Neural progenitor cell (in vitro differentiated cells): ENCODE measurements around the gene ROBO4. TPM values are rescaled to one million over a fixed set of nuclear protein-coding genes. Genes with fewer than 3 reads are reported as not detected.
A peak's percentile ranks its signal among the peaks of the same experiment; 100 is the strongest.

Source experiments
- DNase-seq: peaks from one replicate; pipeline ENCODE4 v3.0.0-alpha.2; 2016; ENCODE audit warnings: low spot score
- H2AFZ ChIP-seq: fragments of 200-600 bp; sonication (generic); replicated peaks from 2 replicates; pipeline ENCODE4 v1.6.1; 2016; ENCODE audit warnings: antibody characterized with exemption
- H3F3A ChIP-seq: fragments of 200-600 bp; sonication (generic); 2 replicates; pipeline ENCODE4 v1.6.1; 2016; ENCODE audit warnings: antibody characterized with exemption, low read depth
- H3K27ac ChIP-seq: fragments of 200-600 bp; sonication (generic); 2 replicates; pipeline ENCODE4 v1.5.1; 2016; ENCODE audit warnings: mild to moderate bottlenecking
- H3K27me3 ChIP-seq: fragments of 200-600 bp; sonication (generic); 2 replicates; pipeline ENCODE4 v1.6.1; 2016; ENCODE audit warnings: mild to moderate bottlenecking, moderate library complexity
- H3K36me3 ChIP-seq: fragments of 200-600 bp; sonication (generic); 2 replicates; pipeline ENCODE4 v1.5.1; 2016
- H3K4me1 ChIP-seq: fragments of 200-600 bp; sonication (generic); 2 replicates; pipeline ENCODE4 v1.6.1; 2016; ENCODE audit warnings: mixed run types
- H3K4me2 ChIP-seq: fragments of 200-600 bp; sonication (generic); 2 replicates; pipeline ENCODE4 v1.6.1; 2016
- H3K4me3 ChIP-seq: fragments of 200-600 bp; sonication (generic); 2 replicates; pipeline ENCODE4 v1.5.1; 2016
- H3K79me2 ChIP-seq: fragments of 200-600 bp; sonication (generic); 2 replicates; pipeline ENCODE4 v1.6.1; 2016; ENCODE audit warnings: low read depth
- H3K9ac ChIP-seq: fragments of 200-600 bp; sonication (generic); 2 replicates; pipeline ENCODE4 v1.6.1; 2016
- H3K9me3 ChIP-seq: fragments of 200-600 bp; sonication (generic); 2 replicates; pipeline ENCODE4 v1.5.1; 2016; ENCODE audit warnings: low read depth
- H4K20me1 ChIP-seq: fragments of 200-600 bp; sonication (generic); 2 replicates; pipeline ENCODE4 v1.6.1; 2016; ENCODE audit warnings: low read depth
- H3K27ac Mint-ChIP-seq: 3 replicates; pipeline ENCODE4 v1.8.0; 2021; ENCODE audit warnings: mixed read lengths
- H3K27me3 Mint-ChIP-seq: 2 replicates; pipeline ENCODE4 v1.8.0; 2022; ENCODE audit warnings: low read depth, mild to moderate bottlenecking, inconsistent platforms, moderate library complexity, mixed read lengths; ENCODE audit not compliant: insufficient read depth
- H3K36me3 Mint-ChIP-seq: 3 replicates; pipeline ENCODE4 v1.8.0; 2021; ENCODE audit warnings: mixed read lengths
- H3K4me1 Mint-ChIP-seq: 3 replicates; pipeline ENCODE4 v1.8.0; 2021; ENCODE audit warnings: mixed read lengths
- H3K4me3 Mint-ChIP-seq: 3 replicates; pipeline ENCODE4 v1.8.0; 2021; ENCODE audit warnings: mild to moderate bottlenecking, moderate library complexity, mixed read lengths
- H3K9me3 Mint-ChIP-seq: 3 replicates; pipeline ENCODE4 v1.8.0; 2020; ENCODE audit warnings: mixed read lengths
- CTCF ChIP-seq: fragments of 200-600 bp; sonication (generic); IDR thresholded peaks from 2 replicates; pipeline ENCODE4 v1.5.1; 2017; ENCODE audit warnings: antibody characterized with exemption, mild to moderate bottlenecking
- EZH2 ChIP-seq: fragments of 200-600 bp; sonication (generic); IDR thresholded peaks from 2 replicates; pipeline ENCODE4 v1.6.1; 2017; ENCODE audit warnings: antibody characterized with exemption, mild to moderate bottlenecking, moderate library complexity
- EZH2phosphoT487 ChIP-seq: fragments of 200-600 bp; sonication (generic); IDR thresholded peaks from 2 replicates; pipeline ENCODE4 v1.6.1; 2017; ENCODE audit warnings: antibody characterized with exemption
- total RNA-seq: library from RNA; depleted of rRNA; stranded (reverse); fragments of >200 nt; gene quantifications from 2 replicates; pipeline ENCODE4 v1.2.3, GENCODE V29; 2015; ENCODE audit warnings: low replicate concordance

The ROBO4 gene
- total RNA-seq, 1 donor from 2014 or later, result not detected

DNA sequence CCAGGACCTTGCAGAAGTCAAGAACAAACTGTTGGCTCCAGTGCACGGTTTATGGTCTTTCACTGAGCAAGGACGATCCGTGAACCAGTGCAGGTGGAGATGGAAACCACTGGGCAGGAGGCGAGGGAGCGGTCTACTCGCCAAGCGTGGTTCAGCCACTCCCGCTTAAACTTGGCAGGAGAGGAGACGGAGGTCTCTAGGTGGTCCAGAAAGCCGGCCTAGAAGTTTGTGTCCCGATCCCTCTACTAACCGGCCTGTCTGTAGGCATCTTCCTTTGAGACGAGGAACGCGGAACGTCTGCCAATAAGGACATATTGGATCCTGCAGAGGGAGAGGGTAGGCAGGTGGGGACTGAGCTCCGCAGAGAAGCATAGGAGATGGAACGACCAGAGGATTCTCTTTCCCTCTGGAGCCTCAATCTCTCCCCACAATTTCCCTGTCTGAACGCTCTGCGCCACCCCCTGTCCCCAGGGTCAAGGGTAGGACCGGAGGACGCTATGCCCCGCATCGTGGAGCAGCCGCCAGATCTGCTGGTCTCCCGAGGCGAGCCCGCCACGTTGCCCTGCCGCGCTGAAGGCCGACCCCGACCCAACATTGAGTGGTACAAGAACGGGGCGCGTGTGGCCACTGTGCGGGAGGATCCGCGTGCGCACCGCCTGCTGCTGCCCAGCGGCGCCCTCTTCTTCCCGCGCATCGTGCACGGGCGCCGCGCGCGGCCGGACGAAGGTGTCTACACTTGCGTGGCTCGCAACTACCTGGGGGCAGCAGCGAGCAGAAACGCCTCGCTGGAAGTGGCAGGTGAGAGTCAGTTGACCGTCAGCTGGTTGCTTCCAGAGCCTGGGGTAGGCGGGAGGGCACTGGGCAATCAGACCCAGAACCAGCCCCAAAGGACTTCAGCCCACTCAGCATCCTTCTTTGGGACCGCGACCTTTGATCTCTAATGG is 29.1 kb downstream of the ROBO4 start:
- no peaks in the 10 kb centered on the region for H3K36me3 ChIP-seq
- peaks cover 37% of the 10 kb centered on the region for H3K4me1 ChIP-seq
- no peak overlapping the region for H2AFZ ChIP-seq
- peak overlapping the region; percentile 24 for H3K4me3 ChIP-seq
- Mint-ChIP-seq H3K36me3 (no peaks in the 10 kb centered on the region), H3K27ac (no peak overlapping the region), H3K27me3 (peaks cover 79% of the 10 kb centered on the region), H3K9me3 (no peaks in the 10 kb centered on the region), H3K4me1 (peaks cover 37% of the 10 kb centered on the region), H3K4me3 (peak overlapping the region; percentile 53)
- no peak for DNase-seq
- H4K20me1 ChIP-seq, result peaks cover 30% of the 10 kb centered on the region
- peak overlapping the region; percentile 65 for H3K4me2 ChIP-seq
- no peaks in the 10 kb centered on the region for H3K9me3 ChIP-seq
- H3K9ac ChIP-seq, result no peak overlapping the region
- H3K27me3 ChIP-seq, result peaks cover 100% of the 10 kb centered on the region
- no peaks in the 10 kb centered on the region for H3K79me2 ChIP-seq
- peaks cover 25% of the 10 kb centered on the region for H3F3A ChIP-seq
- TF ChIP-seq CTCF, result peak; percentile 18
- peak; percentile 83 for TF ChIP-seq EZH2
- TF ChIP-seq EZH2phosphoT487, result peak; percentile 81
- no peak overlapping the region for H3K27ac ChIP-seq

- Histone ChIP-seq H3K4me1 (peaks cover 44% of the 10 kb centered on the region), H3K4me2 (peak overlapping the region; percentile 94), H3K9ac (no peak overlapping the region), H3K36me3 (no peaks in the 10 kb centered on the region), H3K27me3 (peaks cover 98% of the 10 kb centered on the region), H3F3A (peaks cover 34% of the 10 kb centered on the region), H2AFZ (no peak overlapping the region), H3K79me2 (no peaks in the 10 kb centered on the region), H3K9me3 (no peaks in the 10 kb centered on the region), H3K27ac (no peak overlapping the region), H3K4me3 (no peak overlapping the region), H4K20me1 (peaks cover 34% of the 10 kb centered on the region)
- H3K4me1 Mint-ChIP-seq, result peaks cover 46% of the 10 kb centered on the region
- peaks cover 83% of the 10 kb centered on the region for H3K27me3 Mint-ChIP-seq
- peak overlapping the region; percentile 44 for H3K4me3 Mint-ChIP-seq
- no peaks in the 10 kb centered on the region for H3K9me3 Mint-ChIP-seq
- H3K36me3 Mint-ChIP-seq, result no peaks in the 10 kb centered on the region
- no peak for TF ChIP-seq EZH2phosphoT487
- peak; percentile 72 for TF ChIP-seq CTCF
- H3K27ac Mint-ChIP-seq, result no peak overlapping the region
- DNase-seq, result peak; percentile 78
Measured at GRCh38 chr11:124867700-124868099, 30.0 kb downstream of the ROBO4 start.

GRCh38 chr11:124865902-124866851 is 31.5 kb downstream of the ROBO4 start:
- Mint-ChIP-seq H3K9me3 (no peaks in the 10 kb centered on the region), H3K4me3 (peak overlapping the region; percentile 81), H3K27me3 (peaks cover 76% of the 10 kb centered on the region), H3K27ac (no peak overlapping the region), H3K36me3 (no peaks in the 10 kb centered on the region), H3K4me1 (peaks cover 57% of the 10 kb centered on the region)
- H4K20me1 ChIP-seq, result peaks cover 34% of the 10 kb centered on the region
- peak; percentile 83 for DNase-seq
- H3K4me3 ChIP-seq, result peak overlapping the region; percentile 57
- peaks cover 58% of the 10 kb centered on the region for H3K4me1 ChIP-seq
- TF ChIP-seq CTCF, result peak; percentile 82
- no peak for TF ChIP-seq EZH2phosphoT487
- peak; percentile 79 for TF ChIP-seq EZH2
- H3F3A ChIP-seq, result peaks cover 45% of the 10 kb centered on the region
- H3K36me3 ChIP-seq, result no peaks in the 10 kb centered on the region
- peak overlapping the region; percentile 94 for H3K4me2 ChIP-seq
- H3K9me3 ChIP-seq, result no peaks in the 10 kb centered on the region
- no peak overlapping the region for H3K27ac ChIP-seq
- no peak overlapping the region for H3K9ac ChIP-seq
- peaks cover 90% of the 10 kb centered on the region for H3K27me3 ChIP-seq
- H2AFZ ChIP-seq, result peak overlapping the region; percentile 30
- H3K79me2 ChIP-seq, result no peaks in the 10 kb centered on the region
